ACHN (cell line): ENCODE results near the gene TSPAN15.

Source experiments
- DNase-seq: peaks from one replicate; pipeline ENCODE4 v3.0.0-alpha.2; 2015
- in situ Hi-C: cut with HindIII; loops from 2 replicates; pipeline ENCODE4 v1.10.0; 2017; ENCODE audit warnings: low sequenced_read_pairs, low pct_ligation_motif_present, low pct_unique_long_range_greater_than_20kb

Gene TSPAN15

DNA sequence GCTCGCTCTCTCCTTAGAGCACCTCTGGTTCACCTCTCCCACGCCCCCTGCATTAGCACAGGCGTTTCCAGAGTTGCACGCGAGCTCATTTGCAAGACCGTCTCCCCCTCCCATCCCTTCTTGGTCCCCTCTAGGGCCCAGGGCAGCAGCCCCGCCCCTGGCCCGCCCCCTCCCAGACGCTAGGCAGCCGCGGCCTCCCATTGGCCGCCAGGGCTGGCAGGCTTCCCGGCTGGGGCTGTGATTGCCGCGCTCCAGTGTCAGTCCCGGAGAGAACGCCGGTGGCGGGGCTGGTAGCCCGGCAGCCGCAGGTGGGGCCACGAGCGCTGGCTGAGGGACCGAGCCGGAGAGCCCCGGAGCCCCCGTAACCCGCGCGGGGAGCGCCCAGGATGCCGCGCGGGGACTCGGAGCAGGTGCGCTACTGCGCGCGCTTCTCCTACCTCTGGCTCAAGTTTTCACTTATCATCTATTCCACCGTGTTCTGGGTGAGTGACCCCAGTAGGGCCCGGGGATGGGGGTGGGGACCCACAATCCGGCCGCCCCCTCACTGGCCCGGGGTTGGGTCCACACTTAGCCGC, at the start of gene TSPAN15:
TSS of gene TSPAN15 (plus strand) at position 257 of the 575 bp plus-strand sequence. CDS start at position 387, 130 bp downstream.
- peak; percentile 85 for DNase-seq
- in situ Hi-C loops, result no loop called here

DNA sequence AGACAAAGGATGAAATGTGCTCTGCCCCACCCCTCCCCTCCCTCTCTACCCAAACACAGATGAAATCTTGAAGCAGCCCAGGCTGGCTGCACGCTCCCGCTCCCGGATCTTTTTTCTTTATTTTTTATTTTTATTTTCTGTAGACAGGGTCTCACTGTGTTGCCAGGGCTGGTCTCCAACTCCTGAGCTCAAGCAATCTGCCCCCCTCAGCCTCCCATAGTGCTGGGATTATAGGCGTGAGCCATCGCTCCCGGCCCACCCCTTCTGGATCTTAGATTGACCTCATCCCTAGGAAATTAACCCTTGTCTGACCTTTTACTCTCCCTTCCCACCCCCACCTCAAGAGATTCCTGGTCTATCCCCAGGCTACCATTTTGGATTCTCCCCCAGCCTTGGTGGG, 48.9 kb upstream of the TSPAN15 start:
- in situ Hi-C loops, result no loop called here
- no peak for DNase-seq

DNA sequence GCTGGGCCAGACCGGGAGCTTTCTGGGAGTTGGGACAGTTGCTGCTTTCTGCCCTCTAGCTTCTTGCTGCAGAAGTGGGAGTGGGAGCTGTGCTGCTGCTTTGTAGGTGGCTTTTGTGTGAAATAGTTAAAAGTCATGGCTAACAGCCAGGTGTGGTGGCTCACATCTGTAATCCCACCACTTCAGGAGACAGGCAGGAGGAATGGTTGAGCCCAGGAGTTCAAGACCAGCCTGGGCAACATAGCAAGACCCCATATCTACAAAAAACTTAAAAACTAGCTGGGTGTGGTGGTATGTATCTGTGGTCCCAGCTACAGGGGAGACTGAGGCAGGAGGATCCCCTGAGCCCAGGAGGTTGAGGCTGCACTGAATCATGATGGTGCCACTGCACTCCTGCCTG, 48.2 kb upstream of the TSPAN15 start:
- no peak for DNase-seq
- in situ Hi-C loops, result no loop called here

DNA sequence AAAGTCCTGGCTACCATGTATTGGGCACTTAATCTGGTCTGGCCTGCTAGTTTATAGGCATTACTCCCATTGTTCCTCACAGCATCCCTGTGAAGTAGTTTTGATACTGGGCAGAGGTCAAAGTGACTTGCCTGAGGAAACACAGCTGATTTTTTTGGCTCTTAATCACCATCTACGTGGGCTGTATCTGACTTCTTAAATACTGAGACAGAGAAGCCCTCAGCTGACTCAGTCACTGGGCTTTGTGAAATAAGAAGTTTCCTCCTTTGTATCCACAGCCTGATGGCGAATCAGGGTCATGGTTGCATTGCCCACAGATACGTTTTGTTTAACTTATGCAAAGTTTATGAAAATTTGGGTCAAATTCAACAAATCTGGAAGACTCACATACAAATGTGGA, 47.7 kb upstream of the TSPAN15 start:
- no peak for DNase-seq
- in situ Hi-C loops, result no loop called here

DNA sequence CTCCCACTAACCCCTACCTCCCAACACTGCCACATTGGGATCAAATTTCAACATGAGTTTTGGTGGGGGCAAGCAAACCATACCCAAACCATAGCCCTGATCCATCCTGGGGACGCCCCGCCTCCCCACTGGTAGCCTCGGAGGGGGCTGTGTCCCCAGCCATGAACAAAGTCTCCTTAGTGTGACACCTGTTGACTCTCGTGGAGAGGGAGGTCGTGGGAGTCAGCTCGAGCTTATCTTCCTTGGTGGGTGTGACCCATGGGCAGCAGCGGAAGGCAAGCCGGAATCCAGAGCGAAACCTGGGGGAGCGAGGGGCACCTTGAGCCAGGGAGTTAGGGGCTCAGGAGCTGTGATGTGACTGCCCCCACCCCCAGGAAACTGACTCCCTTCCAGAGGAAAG, 46.5 kb upstream of the TSPAN15 start:
- DNase-seq, result no peak
- in situ Hi-C loops, result no loop called here

DNA sequence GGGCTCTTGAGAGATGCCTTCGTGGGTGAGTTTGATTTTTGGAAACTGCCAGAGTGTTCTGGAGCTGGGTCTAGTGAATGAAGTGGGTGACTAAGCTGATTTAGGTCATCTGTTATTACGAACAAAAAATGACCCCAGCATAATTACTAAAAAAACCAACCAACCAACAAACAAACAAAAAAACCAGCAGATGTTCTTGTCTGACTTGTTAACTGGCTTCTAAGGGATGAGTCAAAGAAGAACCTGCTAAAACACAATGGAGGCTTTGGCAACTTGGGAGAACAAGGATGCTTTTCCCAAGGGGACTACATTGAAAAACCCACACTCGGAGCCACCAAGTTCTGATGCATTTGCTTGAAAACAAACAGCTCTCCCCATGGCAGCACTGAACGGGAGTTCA, 46.0 kb upstream of the TSPAN15 start:
- DNase-seq, result no peak
- in situ Hi-C loops, result no loop called here

DNA sequence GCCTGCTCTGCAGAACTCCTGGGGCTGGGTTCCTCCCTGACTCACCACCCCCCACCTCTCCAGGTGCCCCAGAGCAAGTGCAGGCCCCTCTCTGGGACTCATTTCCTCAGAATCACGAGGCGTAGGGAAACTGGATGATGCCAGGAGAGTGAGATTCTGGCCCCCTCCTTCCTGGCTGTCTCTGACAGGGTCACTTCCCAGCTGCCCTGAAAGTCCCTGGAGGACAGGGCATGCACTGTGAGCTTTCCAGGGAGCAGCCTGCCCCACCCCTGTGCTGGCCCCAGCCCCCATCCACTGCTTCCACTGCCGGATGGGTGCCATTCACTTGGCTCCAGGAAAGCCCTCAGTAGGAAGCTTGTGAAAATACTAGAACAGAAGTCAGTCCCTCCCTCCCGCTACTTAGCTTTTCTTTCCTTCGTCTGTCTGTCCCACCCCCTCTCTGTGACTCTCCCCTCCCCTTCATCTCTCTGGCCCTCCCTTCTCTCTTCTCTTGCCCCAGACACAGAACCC, 44.9 kb upstream of the TSPAN15 start:
- in situ Hi-C loops, result no loop called here
- no peak for DNase-seq

DNA sequence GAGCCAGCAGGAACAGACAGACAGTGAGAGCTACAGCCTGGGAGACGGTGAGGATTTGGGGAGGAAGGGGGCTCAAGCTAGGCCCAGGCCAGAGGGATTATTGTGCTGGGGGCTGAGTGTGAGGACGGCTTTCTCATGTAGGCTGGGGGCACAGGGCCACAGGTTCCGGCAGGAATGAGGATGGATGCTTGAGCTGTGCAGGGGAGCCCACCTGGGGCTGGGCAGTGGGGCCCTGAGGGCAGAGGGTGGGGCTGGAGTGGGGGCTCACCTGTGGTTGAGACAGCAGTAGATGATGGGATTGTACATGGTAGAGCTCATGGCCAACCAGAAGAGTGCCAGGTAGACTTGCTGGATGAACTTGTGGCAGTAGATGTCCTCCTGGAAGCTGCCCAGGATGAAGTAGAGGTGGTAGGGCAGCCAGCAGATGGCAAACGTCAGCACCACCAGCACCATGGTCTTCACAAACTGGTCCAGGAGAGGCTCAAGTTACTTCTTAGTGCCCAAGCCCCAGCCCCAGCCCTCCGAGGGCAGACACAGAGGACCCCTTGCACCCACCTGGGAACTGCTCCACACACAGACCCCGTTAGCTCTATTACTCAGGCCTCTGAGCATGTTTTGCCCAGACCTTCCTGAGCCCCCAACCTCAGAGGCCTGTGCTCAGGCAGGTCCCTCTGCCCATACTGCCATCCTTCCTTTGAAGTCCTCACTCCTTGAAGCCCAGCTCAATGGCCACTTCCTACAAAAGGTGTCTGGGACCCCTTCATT, 44.3 kb upstream of the TSPAN15 start:
- DNase-seq, result no peak
- in situ Hi-C loops, result no loop called here

DNA sequence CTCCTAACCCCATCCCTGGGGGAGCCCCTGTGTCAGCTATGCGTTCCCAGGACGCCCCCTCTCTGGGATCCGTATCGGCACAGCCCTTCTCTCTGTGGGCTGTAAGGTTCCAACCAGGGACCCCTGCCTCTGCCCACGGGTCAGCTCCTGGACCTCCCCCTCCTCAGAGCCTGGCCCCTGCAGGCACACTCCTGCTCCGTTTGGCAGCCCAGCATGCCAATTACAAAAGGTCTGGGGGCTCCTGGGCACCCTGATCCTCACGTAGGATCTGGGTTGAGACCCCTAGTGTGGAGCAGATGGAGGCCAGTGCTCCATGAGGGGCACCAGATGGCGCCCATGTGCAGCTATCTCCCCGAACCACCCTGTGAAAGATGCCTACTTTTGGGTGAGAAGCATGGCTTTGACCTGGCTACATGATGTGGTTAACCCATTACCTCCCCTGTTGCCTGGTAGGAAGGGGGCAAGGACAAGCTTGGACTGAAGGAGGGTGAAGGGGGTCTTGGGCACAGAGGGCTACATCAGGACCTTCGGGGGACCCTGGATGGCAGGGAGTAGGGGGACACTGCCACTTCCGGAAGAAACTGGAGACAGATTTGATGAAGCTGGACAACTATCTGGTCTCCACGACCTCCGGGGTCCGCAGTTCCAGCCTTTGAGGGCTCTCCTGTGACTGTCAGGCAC, 43.5 kb upstream of the TSPAN15 start:
- in situ Hi-C loops, result no loop called here
- DNase-seq, result peak; percentile 39

DNA sequence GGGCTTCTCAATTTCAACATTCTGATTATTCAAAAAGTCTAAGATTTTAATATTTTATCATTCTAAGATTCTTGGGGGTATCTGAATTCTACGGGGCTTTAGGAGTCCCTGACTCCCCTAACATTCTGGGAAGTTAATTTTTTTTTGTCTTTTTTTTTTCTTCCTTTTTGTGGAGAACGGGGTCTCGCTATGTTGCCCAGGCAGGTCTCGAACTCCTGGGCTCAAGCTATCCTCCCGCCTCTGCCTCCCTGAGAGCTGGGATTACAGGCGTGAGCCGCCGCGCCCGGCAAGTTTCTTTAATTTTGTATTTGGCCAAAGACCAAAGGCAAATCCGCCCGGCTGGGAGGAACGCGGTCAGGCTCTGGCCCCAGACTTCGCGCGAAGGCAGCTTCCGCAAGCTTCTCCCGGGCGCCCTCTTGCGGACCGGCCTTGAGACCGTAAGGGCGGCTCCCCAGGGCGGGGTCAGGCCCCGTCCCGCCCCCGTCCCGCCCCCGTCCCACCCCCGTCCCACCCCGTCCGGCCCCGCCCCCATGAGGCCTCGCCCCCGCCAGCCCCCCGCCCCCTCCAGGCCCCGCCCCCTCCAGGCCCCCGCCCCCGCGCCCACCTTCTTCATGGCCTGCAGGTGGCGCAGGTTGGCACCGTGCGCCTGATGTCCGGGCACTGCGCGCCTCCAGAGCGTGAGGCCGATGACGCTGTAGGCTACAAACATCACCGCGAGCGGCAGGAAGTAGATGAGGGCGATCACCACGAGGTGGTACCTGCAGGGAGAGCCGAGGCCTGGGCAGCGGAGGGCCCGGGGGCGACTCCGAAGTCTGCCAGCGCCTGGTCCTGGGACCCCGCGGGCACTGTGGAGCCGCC, 42.7 kb upstream of the TSPAN15 start:
- in situ Hi-C loops, result no loop called here
- DNase-seq, result peak; percentile 96

DNA sequence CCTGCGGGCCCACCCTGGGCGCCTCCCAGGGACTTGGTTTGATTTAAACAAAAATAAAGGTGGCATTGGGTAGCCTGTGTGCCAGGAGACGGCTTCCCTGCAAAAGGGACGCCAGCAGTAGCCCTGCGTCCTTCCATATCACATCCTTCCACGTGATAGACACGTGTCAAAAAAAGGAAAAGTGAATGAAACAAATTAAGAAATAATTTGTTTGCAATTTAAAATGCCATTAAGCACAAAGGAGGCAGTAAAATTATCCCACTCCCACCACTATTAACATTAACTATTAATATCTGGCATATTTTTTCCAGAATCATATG, 42.1 kb upstream of the TSPAN15 start:
- in situ Hi-C loops, result no loop called here
- no peak for DNase-seq

DNA sequence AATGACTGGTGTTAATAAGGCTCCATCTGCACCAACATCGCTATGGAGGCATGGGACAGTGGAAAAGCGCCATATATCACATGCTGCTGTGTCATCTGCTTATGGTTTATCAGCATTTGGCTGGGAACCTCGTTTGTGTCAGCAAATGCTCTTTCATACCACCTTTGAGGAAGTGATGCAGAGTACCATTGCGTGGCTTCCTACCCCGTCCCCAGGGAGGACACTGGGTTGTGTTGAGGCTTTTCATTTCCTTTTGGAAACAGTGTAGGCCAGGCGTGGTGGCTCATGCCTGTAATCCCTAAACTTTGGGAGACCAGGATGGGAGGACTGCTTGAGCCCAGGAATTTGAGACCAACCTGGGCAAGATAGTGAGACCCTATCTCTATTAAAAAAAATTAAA, 41.3 kb upstream of the TSPAN15 start:
- in situ Hi-C loops, result no loop called here
- no peak for DNase-seq

DNA sequence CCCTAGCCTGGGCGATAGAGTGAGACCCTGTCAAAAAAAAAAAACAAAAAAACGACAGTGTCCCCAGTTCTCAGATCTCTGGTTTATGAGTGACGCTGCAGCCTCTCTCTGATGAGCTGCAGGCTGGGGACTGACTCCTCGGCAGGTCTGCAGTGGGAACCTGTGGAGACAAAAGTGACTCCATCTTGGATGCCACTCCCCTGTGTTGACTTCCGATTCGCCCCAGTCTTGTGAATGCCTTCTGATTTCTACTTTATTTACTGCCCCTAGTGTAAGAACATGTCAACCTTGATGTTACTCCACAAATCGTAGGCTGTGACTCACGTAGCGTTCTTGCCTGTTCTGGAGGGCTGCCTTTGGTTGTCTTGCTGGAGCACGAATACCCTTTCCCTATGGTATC, 40.8 kb upstream of the TSPAN15 start:
- DNase-seq, result no peak
- in situ Hi-C loops, result no loop called here

DNA sequence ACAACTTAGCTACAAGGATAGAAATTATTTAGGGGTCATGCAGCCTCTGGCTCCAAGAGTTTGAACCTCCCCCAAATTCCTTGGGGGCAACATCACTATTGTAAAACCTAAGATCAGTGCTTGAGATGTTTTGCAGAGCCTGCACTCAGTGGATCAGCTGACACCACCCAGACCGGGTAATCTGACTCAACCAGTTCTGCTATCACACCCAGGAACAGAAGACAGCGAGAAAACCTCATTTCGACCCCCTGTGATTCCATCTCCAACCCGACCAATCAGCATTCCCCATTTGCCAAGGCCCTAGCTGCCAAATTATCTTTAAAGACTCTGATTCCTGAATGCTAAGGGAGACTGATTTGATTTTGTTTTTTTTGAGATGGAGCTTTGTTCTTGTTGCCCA, 39.8 kb upstream of the TSPAN15 start:
- in situ Hi-C loops, result no loop called here

DNA sequence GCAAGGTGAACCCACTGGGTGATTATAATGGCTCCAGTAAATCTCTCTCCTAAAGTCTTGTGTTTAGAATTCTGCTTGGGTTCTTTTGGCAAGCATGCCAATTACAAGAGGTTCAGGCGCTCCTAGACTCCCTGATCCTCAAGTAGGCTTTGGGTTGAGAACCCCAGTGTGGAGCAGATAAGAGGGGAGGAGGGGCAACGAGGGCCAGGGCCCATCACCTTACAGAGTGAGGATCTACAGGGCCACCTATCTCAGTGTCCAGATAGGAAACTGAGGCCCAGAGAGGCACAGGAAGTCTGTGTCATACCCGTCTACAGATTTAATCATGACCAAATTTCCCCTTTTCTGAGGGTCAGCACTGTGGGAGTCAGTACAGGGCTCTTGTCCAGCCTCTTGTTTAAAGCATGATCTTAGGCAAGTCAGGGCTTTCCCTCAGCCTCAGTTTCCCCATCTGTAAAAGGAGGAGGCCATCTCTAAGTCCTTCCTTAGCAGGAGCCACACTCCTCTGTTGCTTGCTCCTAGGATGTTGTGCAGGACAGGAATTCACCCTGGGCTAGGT, 39.0 kb upstream of the TSPAN15 start:
- no peak for DNase-seq
- in situ Hi-C loops, result no loop called here

More for the DNA sequence above, 39.8 kb upstream of the TSPAN15 start:
- no peak for DNase-seq

DNA sequence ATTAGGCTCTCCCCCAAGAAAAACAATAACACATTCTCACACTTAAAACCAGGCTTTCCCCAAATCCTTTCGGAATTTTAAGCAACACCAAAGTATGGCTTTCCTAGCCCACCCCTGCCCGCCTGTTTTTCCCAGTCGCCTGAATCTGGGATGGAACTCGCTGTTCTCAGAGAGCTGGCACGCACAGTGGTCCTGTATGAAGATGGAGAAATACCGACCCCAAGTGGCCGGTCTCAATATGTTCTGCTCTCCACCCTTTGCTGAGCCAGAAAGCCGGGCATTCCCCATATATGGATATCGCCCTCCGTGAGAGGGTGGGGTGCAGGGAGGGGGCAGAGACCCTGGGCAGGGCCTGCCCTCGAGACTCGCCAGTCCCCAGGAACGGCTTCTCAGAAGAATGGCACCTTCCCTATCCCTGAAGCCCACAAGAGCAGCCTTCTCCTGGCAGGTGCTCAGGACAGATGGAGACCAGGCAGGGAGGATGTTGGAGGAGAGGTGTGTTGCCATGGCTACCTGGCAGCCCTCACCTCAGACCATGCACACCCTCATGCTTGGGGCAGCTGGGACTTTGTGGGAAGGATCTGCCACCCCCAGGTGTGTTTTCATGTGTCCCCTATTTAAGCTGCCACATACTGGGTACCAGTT, 37.9 kb upstream of the TSPAN15 start:
- in situ Hi-C loops, result no loop called here
- peak; percentile 39 for DNase-seq

DNA sequence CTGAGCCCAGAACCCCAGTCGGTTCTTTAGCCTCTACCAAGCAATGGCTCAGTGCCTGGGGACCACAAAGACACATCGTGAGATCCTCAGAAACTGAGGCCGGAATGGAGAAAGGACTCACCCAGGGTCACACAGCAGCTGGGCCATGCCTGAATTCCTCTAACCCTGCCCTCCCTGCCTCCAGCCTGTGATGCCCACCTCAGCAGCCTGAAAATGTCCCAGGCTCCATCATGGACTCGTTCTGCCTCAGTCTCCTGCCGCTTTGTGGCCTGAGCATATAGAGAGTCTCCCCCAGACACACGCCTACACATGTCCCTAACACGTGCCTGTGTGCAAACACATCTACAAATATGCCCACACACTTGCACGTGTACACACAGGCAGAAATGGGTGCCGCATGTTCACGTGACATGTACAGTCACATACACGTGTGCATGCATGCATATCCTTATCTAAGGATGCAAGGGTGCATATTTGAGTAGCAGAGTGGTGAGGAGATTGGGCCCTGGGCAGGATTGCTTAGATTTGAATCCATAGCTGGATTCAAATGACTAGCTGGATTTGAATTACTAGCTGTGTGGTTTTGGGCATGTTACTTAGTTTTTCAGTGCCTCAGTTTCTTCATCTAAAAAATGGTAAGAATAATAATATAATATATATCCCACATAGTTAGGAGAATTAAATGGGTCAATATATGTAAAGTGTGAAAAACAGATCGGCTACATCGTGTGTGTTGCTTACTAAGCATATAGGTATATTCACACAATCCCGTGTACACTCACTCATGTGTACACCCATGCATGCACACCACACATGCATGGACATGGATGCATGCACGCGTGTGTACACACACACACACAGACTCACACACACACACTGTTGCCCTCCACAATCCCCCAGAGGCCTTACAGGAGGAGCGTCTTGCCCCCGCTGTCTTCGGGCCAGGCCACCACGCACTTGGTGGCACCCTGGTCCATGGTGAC, 36.9 kb upstream of the TSPAN15 start:
- in situ Hi-C loops, result no loop called here
- DNase-seq, result no peak
